ENCODE data around the gene ZNF576. TPM values are rescaled to one million over a fixed set of nuclear protein-coding genes. Genes with fewer than 3 reads are reported as not detected.

The ZNF576 gene
- total RNA-seq, 1 experiment from 2014 or later = 14.1 TPM

GRCh38 chr19:43596842-43597461 is 557 bp downstream of the ZNF576 start:
- peak overlapping the region; percentile 82 to 95 for H3K4me3 ChIP-seq (ENCODE audit: low read depth in 2 of 2, low read length in 2 of 2)
- peaks cover 6% of the 10 kb centered on the region; the same call in 1 of the 2 replicates for H3K36me3 ChIP-seq (ENCODE audit: control insufficient read depth, insufficient read depth, low read length)
- no peak for ATAC-seq
- TF ChIP-seq SIN3A (IDR thresholded peaks at IDR 0.05; ENCODE audit: borderline replicate concordance, insufficient read depth, low read depth, low read length) (no peak), TCF7L2 (IDR thresholded peaks at IDR 0.05; ENCODE audit: low read depth, low read length) (no peak), POLR2AphosphoS5 (IDR thresholded peaks at IDR 0.05; ENCODE audit: low read depth, low read length) (no peak), REST (IDR thresholded peaks at IDR 0.05; ENCODE audit: insufficient read depth in 1 of 2, low read depth in 2 of 2, low read length in 1 of 2) (no peak)
- TF ChIP-seq, protein P1, sequence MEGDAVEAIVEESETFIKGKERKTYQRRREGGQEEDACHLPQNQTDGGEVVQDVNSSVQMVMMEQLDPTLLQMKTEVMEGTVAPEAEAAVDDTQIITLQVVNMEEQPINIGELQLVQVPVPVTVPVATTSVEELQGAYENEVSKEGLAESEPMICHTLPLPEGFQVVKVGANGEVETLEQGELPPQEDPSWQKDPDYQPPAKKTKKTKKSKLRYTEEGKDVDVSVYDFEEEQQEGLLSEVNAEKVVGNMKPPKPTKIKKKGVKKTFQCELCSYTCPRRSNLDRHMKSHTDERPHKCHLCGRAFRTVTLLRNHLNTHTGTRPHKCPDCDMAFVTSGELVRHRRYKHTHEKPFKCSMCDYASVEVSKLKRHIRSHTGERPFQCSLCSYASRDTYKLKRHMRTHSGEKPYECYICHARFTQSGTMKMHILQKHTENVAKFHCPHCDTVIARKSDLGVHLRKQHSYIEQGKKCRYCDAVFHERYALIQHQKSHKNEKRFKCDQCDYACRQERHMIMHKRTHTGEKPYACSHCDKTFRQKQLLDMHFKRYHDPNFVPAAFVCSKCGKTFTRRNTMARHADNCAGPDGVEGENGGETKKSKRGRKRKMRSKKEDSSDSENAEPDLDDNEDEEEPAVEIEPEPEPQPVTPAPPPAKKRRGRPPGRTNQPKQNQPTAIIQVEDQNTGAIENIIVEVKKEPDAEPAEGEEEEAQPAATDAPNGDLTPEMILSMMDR (IDR thresholded peaks at IDR 0.05) = no peak
- H3K4me1 ChIP-seq (ENCODE audit: control insufficient read depth, insufficient read depth, low read length) = peaks cover 7% of the 10 kb centered on the region; the same call in 1 of the 2 replicates
- no peaks in the 10 kb centered on the region for H3K9me3 ChIP-seq (ENCODE audit: control insufficient read depth, insufficient read depth, low read depth, low read length)
- ChIA-PET CTCF (no interaction called here), POLR2A (no interaction called here)
- intact Hi-C loops (cut with micrococcal nuclease; ENCODE audit: unreplicated experiment) (no loop called here), in situ Hi-C loops (cut with HindIII; ENCODE audit: low pct_unique_long_range_greater_than_20kb, low sequenced_read_pairs) (no loop called here)
- no peak for DNase-seq (ENCODE audit: low read depth, low spot score)
- BruUV-seq (replicated peaks) = no TSS peak
- no peaks in the 10 kb centered on the region for H3K27me3 ChIP-seq (ENCODE audit: control insufficient read depth, insufficient read depth, low read length)
- H3K27ac ChIP-seq (ENCODE audit: low read length) = peak overlapping the region; percentile 93

DNA sequence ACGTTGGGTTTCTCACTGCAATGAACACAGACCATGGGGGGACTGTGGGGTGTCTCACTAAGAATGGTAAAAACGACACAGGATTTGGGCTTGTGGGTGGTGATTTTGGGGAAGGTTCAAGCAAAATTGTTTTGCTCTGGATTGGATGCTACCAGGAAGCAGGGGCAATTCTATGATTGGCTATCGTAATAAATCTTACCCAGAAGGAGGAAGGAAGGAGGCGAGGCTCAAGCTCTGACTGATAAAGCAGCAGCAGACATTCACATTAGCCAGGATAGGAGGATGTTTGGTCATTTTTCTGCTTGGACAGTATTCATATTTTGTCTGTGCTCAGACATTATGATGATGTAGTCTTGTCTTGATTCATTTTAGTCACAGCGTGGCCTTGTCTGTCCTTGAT is 1.5 kb downstream of the ZNF576 start:
- ChIA-PET CTCF (no interaction called here), POLR2A (interaction anchor here (0.6 kb wide), 1 partner anchor 85 kb away, joined by 5 read pairs; no protein-coding TSS in a partner anchor)
- no TSS peak for BruUV-seq (replicated peaks)
- H3K4me1 ChIP-seq (ENCODE audit: control insufficient read depth, insufficient read depth, low read length) = peaks cover 7% of the 10 kb centered on the region; the same call in 1 of the 2 replicates
- H3K9me3 ChIP-seq (ENCODE audit: control insufficient read depth, insufficient read depth, low read depth, low read length) = no peaks in the 10 kb centered on the region
- no peak for DNase-seq (ENCODE audit: low read depth, low spot score)
- H3K36me3 ChIP-seq (ENCODE audit: control insufficient read depth, insufficient read depth, low read length) = peaks cover 6% of the 10 kb centered on the region; the same call in 1 of the 2 replicates
- H3K4me3 ChIP-seq (ENCODE audit: low read depth in 2 of 2, low read length in 2 of 2) = peak overlapping the region; percentile 82 to 95; a peak in 3 of 4 replicates
- H3K27ac ChIP-seq (ENCODE audit: low read length) = no peak overlapping the region
- ATAC-seq = no peak
- in situ Hi-C loops (cut with HindIII; ENCODE audit: low pct_unique_long_range_greater_than_20kb, low sequenced_read_pairs) = no loop called here
- intact Hi-C loops (cut with micrococcal nuclease; ENCODE audit: unreplicated experiment) = no loop called here
- TF ChIP-seq SIN3A (IDR thresholded peaks at IDR 0.05; ENCODE audit: borderline replicate concordance, insufficient read depth, low read depth, low read length) = no peak
- H3K27me3 ChIP-seq (ENCODE audit: control insufficient read depth, insufficient read depth, low read length) = no peaks in the 10 kb centered on the region
